ENCODE results near the gene POU2F3. TPM values are rescaled to one million over a fixed set of nuclear protein-coding genes. Genes with fewer than 3 reads are reported as not detected.

POU2F3 gene
- total and polyA plus RNA-seq, 11 donors, result 0.15 TPM; not detected in 10

- WGBS, 4 donors, result 83 to 93% (median 91%) methylated on average over 5 of the region's 5 CpGs
- H3K9me3 ChIP-seq, result no peaks in the 10 kb centered on the region
- H3K36me3 ChIP-seq, result no peaks in the 10 kb centered on the region
- ATAC-seq (no peak), DNase-seq (no peak)
- H3K27me3 ChIP-seq, result peaks cover 0 to 44% (median 0%) of the 10 kb centered on the region in 9 donors
- peaks cover 0 to 9% (median 0%) of the 10 kb centered on the region in 12 donors for H3K4me1 ChIP-seq
- TF ChIP-seq POLR2A (IDR thresholded peaks at IDR 0.05) (no peak), CTCF (IDR thresholded peaks at IDR 0.05) (no peak)
- intact Hi-C loops (cut with DNase I), result loop anchor here in 6 of 10 donors (2.0 to 5.0 kb wide), 4 partner anchors 46 to 126 kb away; no protein-coding TSS in a partner anchor
- no peak overlapping the region for H3K4me3 ChIP-seq
- no peak overlapping the region for H3K27ac ChIP-seq
Observed at GRCh38 chr11:120298461-120298860, 58.5 kb downstream of the POU2F3 start.

- ATAC-seq, result no peak
- intact Hi-C loops (cut with DNase I), result loop anchor here in 5 of 10 donors (2.0 to 5.0 kb wide), 3 partner anchors 125 to 130 kb away; no protein-coding TSS in a partner anchor
- WGBS, 4 donors, result 67 to 78% (median 75%) methylated on average over 6 of the region's 6 CpGs
Observed at GRCh38 chr11:120302001-120302805, 62.3 kb downstream of the POU2F3 start.

GRCh38 chr11:120303004-120303637 lies 63.2 kb downstream of the POU2F3 start:
- ATAC-seq (peak; percentile 67 to 83 (median 78)), DNase-seq (peak; percentile 54 to 79 (median 66))
- H3K36me3 ChIP-seq, result no peaks in the 10 kb centered on the region
- 13 to 22% (median 16%) methylated on average over 3 of the region's 3 CpGs for WGBS, 4 donors
- no peak overlapping the region for H3K4me3 ChIP-seq
- H3K27ac ChIP-seq, result no peak overlapping the region
- TF ChIP-seq CTCF (IDR thresholded peaks at IDR 0.05), result peak; percentile 71 to 93 (median 90)
- no peak for TF ChIP-seq POLR2A (IDR thresholded peaks at IDR 0.05)
- intact Hi-C loops (cut with DNase I), result loop anchor here in 6 of 10 donors (1.0 to 5.0 kb wide), 4 partner anchors 126 to 131 kb away; no protein-coding TSS in a partner anchor
- H3K9me3 ChIP-seq, result no peaks in the 10 kb centered on the region
- peaks cover 0 to 14% (median 0%) of the 10 kb centered on the region in 9 donors for H3K27me3 ChIP-seq
- peaks cover 0 to 14% (median 0%) of the 10 kb centered on the region in 12 donors for H3K4me1 ChIP-seq

More at GRCh38 chr11:120302001-120302805, 62.3 kb downstream of the POU2F3 start:
- TF ChIP-seq CTCF (IDR thresholded peaks at IDR 0.05), result no peak
- TF ChIP-seq POLR2A (IDR thresholded peaks at IDR 0.05), result no peak
- H3K27ac ChIP-seq, result no peak overlapping the region
- H3K4me3 ChIP-seq, result no peak overlapping the region
- no peak for DNase-seq
- H3K4me1 ChIP-seq, result peaks cover 0 to 14% (median 0%) of the 10 kb centered on the region in 12 donors
- no peaks in the 10 kb centered on the region for H3K36me3 ChIP-seq
- H3K27me3 ChIP-seq, result peaks cover 0 to 20% (median 0%) of the 10 kb centered on the region in 9 donors
- H3K9me3 ChIP-seq, result no peaks in the 10 kb centered on the region

GRCh38 chr11:120304526-120304925 lies 64.6 kb downstream of the POU2F3 start:
- Histone ChIP-seq H3K4me1 (peaks cover 0 to 13% (median 0%) of the 10 kb centered on the region in 12 donors), H3K27ac (no peak overlapping the region), H3K9me3 (no peaks in the 10 kb centered on the region), H3K27me3 (peaks cover 0 to 3% (median 0%) of the 10 kb centered on the region in 9 donors), H3K36me3 (no peaks in the 10 kb centered on the region), H3K4me3 (no peak overlapping the region)
- intact Hi-C loops (cut with DNase I), result loop anchor here in 1 of 10 donors (5.0 kb wide), 1 partner anchor 132 kb away; no protein-coding TSS in a partner anchor
- ATAC-seq (no peak), DNase-seq (no peak)
- no peak for TF ChIP-seq POLR2A (IDR thresholded peaks at IDR 0.05)
- no peak for TF ChIP-seq CTCF (IDR thresholded peaks at IDR 0.05)

Measured in heart left ventricle (tissue), 16 donors.